A673 (cell line): ENCODE measurements around the gene COX6B2.

Experiments
- CTCF ChIP-seq: fragments of 300-800, 200-600 bp; sonication (generic); conservative IDR thresholded peaks from 2 replicates; pipeline ENCODE4 v1.5.1; 2017; ENCODE audit warnings: low read depth, mild to moderate bottlenecking, antibody characterized with exemption, low read length, moderate library complexity, mixed read lengths
- EZH2 ChIP-seq: fragments of 200-600 bp; sonication (generic); IDR thresholded peaks from 2 replicates; pipeline ENCODE4 v1.6.1; 2017; ENCODE audit warnings: borderline replicate concordance, low read depth, mild to moderate bottlenecking, mixed read lengths, antibody characterized with exemption, low read length; ENCODE audit not compliant: poor library complexity, severe bottlenecking

GRCh38 chr19:55376241-55376933 is 21.9 kb upstream of the COX6B2 start, which contains the start of gene TMEM190:
- TF ChIP-seq CTCF = no peak
- no peak for TF ChIP-seq EZH2
